H1 (cell line): ENCODE data around the gene ACTL8. TPM values are rescaled to one million over a fixed set of nuclear protein-coding genes. Genes with fewer than 3 reads are reported as not detected.

ENCODE experiments used
- CTCF ChIA-PET: fragments of 300-600 bp; sonication (Branson Sonifier 250); formaldehyde crosslinking; loops from one replicate; lab custom pipeline; 2021; ENCODE audit not compliant: partially characterized antibody; lab: Charles Lee
- POLR2A ChIA-PET: fragments of 300-600 bp; sonication (Branson Sonifier 250); formaldehyde crosslinking; loops from one replicate; lab custom pipeline; 2021; ENCODE audit warnings: inconsistent platforms; ENCODE audit not compliant: partially characterized antibody; lab: Charles Lee
- DNase-seq, 2 experiments: peaks; one replicate each; pipeline versions ENCODE4 v3.0.0 to v3.0.0-alpha.2; 2010 to 2022; ENCODE audit warnings: low spot score in 2 of 2, low read depth in 1 of 2, mixed read lengths in 1 of 2
- FAIRE-seq: peaks from 2 replicates; lab custom pipeline; 2011; peaks lifted over from hg19 to GRCh38; lab: Jason Lieb, UNC
- H2AFZ ChIP-seq: 2 replicates; pipeline ENCODE4 v1.8.1; 2012; ENCODE audit warnings: low read length, inconsistent platforms
- H2AK5ac ChIP-seq: 2 replicates; pipeline ENCODE4 v1.6.1; 2013; ENCODE audit warnings: low read depth, low read length
- H2BK120ac ChIP-seq: replicated peaks from 2 replicates; pipeline ENCODE3; 2013; ENCODE audit warnings: low read depth, low read length, inconsistent platforms
- H2BK12ac ChIP-seq: 2 replicates; pipeline ENCODE4 v1.6.1; 2013; ENCODE audit warnings: low read depth, low read length
- H2BK15ac ChIP-seq: 2 replicates; pipeline ENCODE4 v1.6.1; 2013; ENCODE audit warnings: low read length
- H2BK20ac ChIP-seq: 2 replicates; pipeline ENCODE4 v1.6.1; 2013; ENCODE audit warnings: low read length
- H2BK5ac ChIP-seq: 2 replicates; pipeline ENCODE4 v1.6.1; 2013; ENCODE audit warnings: low read depth, low read length
- H3K14ac ChIP-seq: 2 replicates; pipeline ENCODE4 v1.6.1; 2013; ENCODE audit warnings: inconsistent platforms; ENCODE audit not compliant: insufficient read length
- H3K18ac ChIP-seq: 2 replicates; pipeline ENCODE4 v1.6.1; 2013; ENCODE audit warnings: low read length; ENCODE audit errors: extremely low read depth
- H3K23ac ChIP-seq: 2 replicates; pipeline ENCODE4 v1.6.1; 2013; ENCODE audit warnings: inconsistent platforms; ENCODE audit not compliant: insufficient read length
- H3K23me2 ChIP-seq: 2 replicates; pipeline ENCODE4 v1.6.1; 2013; ENCODE audit warnings: low read depth, low read length
- H3K27ac ChIP-seq: 2 replicates; pipeline ENCODE4 v1.6.1; 2011; ENCODE audit warnings: low read depth, low read length, inconsistent platforms
- H3K27me3 ChIP-seq, 4 experiments: replicated peaks in 1 of 4; 1 replicate in 1 of 4; 2 replicates in 3 of 4; pipeline versions ENCODE4 v1.6.1 to v1.8.1; 2011 to 2013; ENCODE audit warnings: low read length in 3 of 4, mild to moderate bottlenecking in 3 of 4, inconsistent platforms in 2 of 4, mixed read lengths in 2 of 4, moderate library complexity in 1 of 4; ENCODE audit not compliant: control insufficient read depth in 3 of 4, insufficient read depth in 3 of 4; ENCODE audit errors: extremely low read depth in 1 of 4
- H3K36me3 ChIP-seq, 4 experiments: 2 replicates each; pipeline versions ENCODE4 v1.6.1 to v1.8.1; 2011 to 2013; ENCODE audit warnings: mild to moderate bottlenecking in 4 of 4, low read length in 3 of 4, moderate library complexity in 2 of 4, control low read depth in 1 of 4, inconsistent platforms in 1 of 4; ENCODE audit not compliant: insufficient read depth in 4 of 4, control insufficient read depth in 2 of 4
- H3K4ac ChIP-seq: replicated peaks from 2 replicates; pipeline ENCODE3; 2013; ENCODE audit warnings: low read length, low read depth, mixed read lengths, inconsistent platforms; ENCODE audit not compliant: insufficient read length
- H3K4me1 ChIP-seq, 4 experiments: replicated peaks in 1 of 4; 1 replicate in 1 of 4; 2 replicates in 3 of 4; pipeline versions ENCODE4 v1.6.1 to v1.8.1; 2011 to 2013; ENCODE audit warnings: low read length in 3 of 4, inconsistent platforms in 2 of 4, mixed read lengths in 1 of 4; ENCODE audit not compliant: insufficient read depth in 4 of 4, control insufficient read depth in 3 of 4
- H3K4me2 ChIP-seq, 2 experiments: 2 replicates each; pipeline versions ENCODE4 v1.6.1 to v1.8.1; 2011 to 2013; ENCODE audit warnings: low read depth in 2 of 2, low read length in 2 of 2, control low read depth in 1 of 2, inconsistent platforms in 1 of 2, mild to moderate bottlenecking in 1 of 2; ENCODE audit not compliant: insufficient read depth in 1 of 2
- H3K4me3 ChIP-seq, 4 experiments: fragments of 200-600, 300-600 bp in 1 of 4; sonication (generic), shearing (Covaris generic), sonication (Bioruptor Twin) in 1 of 4; 2 replicates each; pipeline versions ENCODE4 v1.5.1 to v1.8.1; 2011 to 2016; ENCODE audit warnings: low read length in 4 of 4, low read depth in 3 of 4, control low read depth in 2 of 4, inconsistent platforms in 2 of 4, mild to moderate bottlenecking in 2 of 4, mixed read lengths in 1 of 4, moderate library complexity in 1 of 4; ENCODE audit not compliant: insufficient read depth in 2 of 4; ENCODE audit errors: extremely low read depth in 1 of 4
- H3K56ac ChIP-seq: replicated peaks from 2 replicates; pipeline ENCODE3; 2013; ENCODE audit warnings: low read depth, mild to moderate bottlenecking, mixed read lengths, low read length, inconsistent platforms; ENCODE audit not compliant: insufficient read length
- H3K79me1 ChIP-seq: 2 replicates; pipeline ENCODE4 v1.6.1; 2013; ENCODE audit warnings: low read depth, low read length, control low read depth
- H3K79me2 ChIP-seq, 2 experiments: 2 replicates each; pipeline versions ENCODE4 v1.6.1 to v1.8.1; 2012 to 2013; ENCODE audit warnings: low read length in 2 of 2, mild to moderate bottlenecking in 2 of 2, inconsistent platforms in 1 of 2; ENCODE audit not compliant: insufficient read depth in 2 of 2, control insufficient read depth in 1 of 2
- H3K9ac ChIP-seq, 4 experiments: replicated peaks in 1 of 4; 1 replicate in 1 of 4; 2 replicates in 3 of 4; pipeline versions ENCODE4 v1.6.1 to v1.8.1; 2011 to 2013; ENCODE audit warnings: low read depth in 3 of 4, low read length in 3 of 4, control low read depth in 2 of 4, mild to moderate bottlenecking in 2 of 4, moderate library complexity in 2 of 4, inconsistent platforms in 1 of 4; ENCODE audit errors: extremely low read depth in 1 of 4
- H3K9me3 ChIP-seq, 2 experiments: 2 replicates each; pipeline versions ENCODE4 v1.6.1 to v1.8.1; 2012 to 2013; ENCODE audit warnings: mild to moderate bottlenecking in 2 of 2, moderate library complexity in 2 of 2, control low read depth in 1 of 2, inconsistent platforms in 1 of 2, low read depth in 1 of 2, low read length in 1 of 2, mixed read lengths in 1 of 2; ENCODE audit not compliant: insufficient read depth in 2 of 2
- H4K20me1 ChIP-seq, 2 experiments: replicated peaks in 1 of 2; 2 replicates each; pipeline versions ENCODE3 to v1.8.1; 2011 to 2013; ENCODE audit warnings: inconsistent platforms in 2 of 2, low read length in 2 of 2, mild to moderate bottlenecking in 1 of 2; ENCODE audit not compliant: insufficient read depth in 2 of 2, control insufficient read depth in 1 of 2
- H4K5ac ChIP-seq: 2 replicates; pipeline ENCODE4 v1.6.1; 2013; ENCODE audit warnings: low read length, low read depth, mixed read lengths, inconsistent platforms; ENCODE audit not compliant: insufficient read length
- H4K8ac ChIP-seq: 2 replicates; pipeline ENCODE4 v1.8.0; 2013; ENCODE audit warnings: mild to moderate bottlenecking, moderate library complexity, low read length, inconsistent platforms; ENCODE audit not compliant: insufficient read depth; ENCODE audit errors: extremely low read depth
- H4K91ac ChIP-seq: replicated peaks from 2 replicates; pipeline ENCODE3; 2013; ENCODE audit warnings: low read length, mixed read lengths, inconsistent platforms; ENCODE audit not compliant: insufficient read length
- ATF3 ChIP-seq: IDR thresholded peaks from 2 replicates; pipeline ENCODE4 v1.6.1; 2011; ENCODE audit warnings: low read depth, mild to moderate bottlenecking, low read length; ENCODE audit not compliant: insufficient read depth
- BACH1 ChIP-seq: IDR thresholded peaks from 2 replicates; pipeline ENCODE4 v1.6.1; 2012; ENCODE audit warnings: low read length, improper control_type of control experiment
- CREB1 ChIP-seq: IDR thresholded peaks from 2 replicates; pipeline ENCODE4 v1.6.1; 2012; ENCODE audit warnings: inconsistent platforms
- CTBP2 ChIP-seq: IDR thresholded peaks from 2 replicates; pipeline ENCODE4 v1.7.0; 2011; ENCODE audit warnings: borderline replicate concordance, mild to moderate bottlenecking, moderate library complexity, mixed read lengths, low read length; ENCODE audit not compliant: insufficient read depth, insufficient read length
- EP300 ChIP-seq, 2 experiments: IDR thresholded peaks; 1 replicate in 1 of 2; 2 replicates in 1 of 2; pipeline ENCODE4 v1.6.1; 2011 to 2012; ENCODE audit warnings: low read depth in 2 of 2, low read length in 2 of 2, mild to moderate bottlenecking in 2 of 2, borderline replicate concordance in 1 of 2, inconsistent platforms in 1 of 2, moderate library complexity in 1 of 2
- POU5F1 ChIP-seq: IDR thresholded peaks from 2 replicates; pipeline ENCODE4 v1.6.1; 2011; ENCODE audit warnings: low read depth, mild to moderate bottlenecking, low read length, moderate library complexity
- SIX5 ChIP-seq: IDR thresholded peaks from 2 replicates; pipeline ENCODE4 v1.6.1; 2011; ENCODE audit warnings: mild to moderate bottlenecking, low read depth, low read length
- TAF7 ChIP-seq: optimal IDR thresholded peaks from 2 replicates; pipeline ENCODE3; 2011; ENCODE audit warnings: low read depth, mild to moderate bottlenecking, inconsistent platforms, low read length, moderate library complexity, borderline replicate concordance
- WGBS, 2 experiments: shearing (Covaris generic) in 1 of 2; methylation state at CpG; one replicate each; pipeline versions ENCODE4 v1.1.6 to v1.1.7; 2013 to 2015; ENCODE audit warnings: low lambda C conversion rate in 2 of 2, mixed read lengths in 2 of 2, inconsistent platforms in 1 of 2, low coverage in 1 of 2, missing lambda C conversion rate in 1 of 2; ENCODE audit not compliant: insufficient replicate concordance in 2 of 2, insufficient coverage in 1 of 2, insufficient read length in 1 of 2; ENCODE audit errors: extremely low coverage in 1 of 2, missing lambda C conversion rate in 1 of 2; 5-methylcytosine and 5-hydroxymethylcytosine counted together
- polyA plus RNA-seq, 7 experiments: library from polyadenylated mRNA; depleted of rRNA in 3 of 7; stranded (reverse) in 5 of 7; unstranded in 2 of 7; fragments of >200 nt in 5 of 7; fragments of 200-250 nt in 2 of 7; gene quantifications; 1 replicate in 5 of 7; 2 replicates in 1 of 7; 4 replicates in 1 of 7; pipeline versions ENCODE4 v1.2.1 to v1.2.3, GENCODE V29; 2011 to 2013; ENCODE audit warnings: missing spikeins in 2 of 7, mixed read lengths in 2 of 7
- total RNA-seq: library from RNA; stranded (reverse); fragmentation: NEBNext Ultra II Directional; extraction: Animal tissue kit (Norgen Biotek cat#: 25700); gene quantifications from 2 replicates; pipeline ENCODE4 v1.2.1, GENCODE V29; 2021

ACTL8 gene
- total and polyA plus RNA-seq, 2 of the 8 experiments (the other 6 are each of a cell fraction or from before 2014, with no cell fraction given): 0.33 to 0.47 TPM

- ChIA-PET POLR2A (no interaction called here), CTCF (interaction anchor here (0.9 kb wide), 1 partner anchor 57 kb away, joined by 3 read pairs; no protein-coding TSS in a partner anchor)
- H3K4me2 ChIP-seq: no peak overlapping the region
- no peak overlapping the region for H4K5ac ChIP-seq
- H2BK120ac ChIP-seq: no peak overlapping the region
- H3K56ac ChIP-seq: no peak overlapping the region
- H2BK15ac ChIP-seq: no peak overlapping the region
- H3K4me1 ChIP-seq: no peaks in the 10 kb centered on the region
- H3K27me3 ChIP-seq: no peaks in the 10 kb centered on the region
- H3K9ac ChIP-seq: no peak overlapping the region
- no peaks in the 10 kb centered on the region for H3K23me2 ChIP-seq
- H3K4ac ChIP-seq: no peak overlapping the region
- H3K9me3 ChIP-seq: no peaks in the 10 kb centered on the region
- no peak overlapping the region for H3K4me3 ChIP-seq
- no peak overlapping the region for H4K91ac ChIP-seq
- no peaks in the 10 kb centered on the region for H3K79me2 ChIP-seq
- H4K20me1 ChIP-seq: no peaks in the 10 kb centered on the region
- no peak overlapping the region for H3K14ac ChIP-seq
- no peak for DNase-seq
- H3K27ac ChIP-seq: no peak overlapping the region
- no peak overlapping the region for H2BK20ac ChIP-seq
- H2BK5ac ChIP-seq: no peak overlapping the region
- no peak overlapping the region for H2AK5ac ChIP-seq
- no peaks in the 10 kb centered on the region for H3K79me1 ChIP-seq
- no peaks in the 10 kb centered on the region for H3K36me3 ChIP-seq
- no peak overlapping the region for H3K23ac ChIP-seq
- no peak overlapping the region for H2AFZ ChIP-seq
- no peak overlapping the region for H4K8ac ChIP-seq
- H3K18ac ChIP-seq: no peak overlapping the region
- H2BK12ac ChIP-seq: no peak overlapping the region
- 91% methylated on average over 8 of the region's 8 CpGs; no CpG with 5 or more reads in 1 of the 2 experiments for WGBS, 2 experiments
- FAIRE-seq: no peak
- TF ChIP-seq SIX5 (no peak), TAF7 (no peak), BACH1 (no peak), CREB1 (no peak), EP300 (IDR thresholded peaks at IDR 0.05; ENCODE audit: borderline replicate concordance in 1 of 2, low read depth in 2 of 2, low read length in 2 of 2) (no peak), ATF3 (no peak), CTBP2 (no peak), POU5F1 (no peak)
Observed at GRCh38 chr1:17820198-17820597, 65.1 kb downstream of the ACTL8 start.
